ENCODE data around the gene APOBEC3F.

DNA sequence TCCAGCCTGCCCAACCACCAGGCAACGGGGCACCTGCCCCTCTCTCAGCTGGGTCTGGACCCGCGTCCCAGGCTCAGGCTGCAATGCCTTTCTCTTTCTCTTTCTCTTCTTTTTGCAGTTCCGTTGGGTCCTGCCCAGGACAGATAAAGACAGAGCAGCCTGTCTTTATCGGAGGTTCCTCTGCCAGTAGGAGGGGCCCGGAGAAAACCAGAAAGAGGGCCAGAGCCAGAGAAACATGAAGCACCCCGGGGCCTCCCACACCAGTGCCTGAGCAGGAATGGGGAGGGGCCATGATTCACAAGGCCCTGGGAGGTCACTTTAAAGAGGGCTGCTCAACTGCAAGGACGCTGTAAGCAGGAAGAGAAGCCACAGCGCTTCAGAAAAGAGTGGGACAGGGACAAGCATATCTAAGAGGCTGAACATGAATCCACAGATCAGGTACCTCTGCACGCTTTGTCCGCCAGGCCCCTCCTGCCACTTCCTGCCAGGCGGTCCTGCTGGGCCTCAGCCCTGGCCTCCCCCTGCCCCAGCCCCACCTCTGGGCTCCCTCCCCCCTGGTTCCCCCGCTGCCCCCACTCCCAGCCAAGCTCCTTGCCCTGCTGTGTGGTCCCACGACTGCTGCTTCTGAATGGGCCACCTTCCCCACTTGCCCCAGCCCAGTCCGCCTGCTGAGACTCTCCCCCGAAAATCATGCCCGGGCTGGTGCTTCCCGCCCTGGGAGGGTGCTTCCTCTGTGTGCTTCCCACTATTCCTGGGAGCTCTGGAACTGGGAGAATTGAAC is 26.5 kb upstream of the APOBEC3F start, which contains the start of gene APOBEC3C:
- TF ChIP-seq POLR2A (IDR thresholded peaks at IDR 0.05) = peak in 3 of 4 donors; percentile 48 to 77 (median 66)
- TF ChIP-seq, protein P1, sequence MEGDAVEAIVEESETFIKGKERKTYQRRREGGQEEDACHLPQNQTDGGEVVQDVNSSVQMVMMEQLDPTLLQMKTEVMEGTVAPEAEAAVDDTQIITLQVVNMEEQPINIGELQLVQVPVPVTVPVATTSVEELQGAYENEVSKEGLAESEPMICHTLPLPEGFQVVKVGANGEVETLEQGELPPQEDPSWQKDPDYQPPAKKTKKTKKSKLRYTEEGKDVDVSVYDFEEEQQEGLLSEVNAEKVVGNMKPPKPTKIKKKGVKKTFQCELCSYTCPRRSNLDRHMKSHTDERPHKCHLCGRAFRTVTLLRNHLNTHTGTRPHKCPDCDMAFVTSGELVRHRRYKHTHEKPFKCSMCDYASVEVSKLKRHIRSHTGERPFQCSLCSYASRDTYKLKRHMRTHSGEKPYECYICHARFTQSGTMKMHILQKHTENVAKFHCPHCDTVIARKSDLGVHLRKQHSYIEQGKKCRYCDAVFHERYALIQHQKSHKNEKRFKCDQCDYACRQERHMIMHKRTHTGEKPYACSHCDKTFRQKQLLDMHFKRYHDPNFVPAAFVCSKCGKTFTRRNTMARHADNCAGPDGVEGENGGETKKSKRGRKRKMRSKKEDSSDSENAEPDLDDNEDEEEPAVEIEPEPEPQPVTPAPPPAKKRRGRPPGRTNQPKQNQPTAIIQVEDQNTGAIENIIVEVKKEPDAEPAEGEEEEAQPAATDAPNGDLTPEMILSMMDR (IDR thresholded peaks at IDR 0.05) = peak in 3 of 6 experiments; percentile 6 to 22 (median 8)
